HK-2 (cell line): ENCODE measurements around the gene PHACTR2.
"Not testable (repeated sequence)": the region's sequence is repeated elsewhere in the genome, so short reads cannot be mapped to it uniquely, and the experiment has no call there.

Experiments used
- DNase-seq: peaks from one replicate; pipeline ENCODE4 v3.0.0-alpha.2; 2018; ENCODE audit not compliant: unreplicated experiment

The PHACTR2 gene

DNA sequence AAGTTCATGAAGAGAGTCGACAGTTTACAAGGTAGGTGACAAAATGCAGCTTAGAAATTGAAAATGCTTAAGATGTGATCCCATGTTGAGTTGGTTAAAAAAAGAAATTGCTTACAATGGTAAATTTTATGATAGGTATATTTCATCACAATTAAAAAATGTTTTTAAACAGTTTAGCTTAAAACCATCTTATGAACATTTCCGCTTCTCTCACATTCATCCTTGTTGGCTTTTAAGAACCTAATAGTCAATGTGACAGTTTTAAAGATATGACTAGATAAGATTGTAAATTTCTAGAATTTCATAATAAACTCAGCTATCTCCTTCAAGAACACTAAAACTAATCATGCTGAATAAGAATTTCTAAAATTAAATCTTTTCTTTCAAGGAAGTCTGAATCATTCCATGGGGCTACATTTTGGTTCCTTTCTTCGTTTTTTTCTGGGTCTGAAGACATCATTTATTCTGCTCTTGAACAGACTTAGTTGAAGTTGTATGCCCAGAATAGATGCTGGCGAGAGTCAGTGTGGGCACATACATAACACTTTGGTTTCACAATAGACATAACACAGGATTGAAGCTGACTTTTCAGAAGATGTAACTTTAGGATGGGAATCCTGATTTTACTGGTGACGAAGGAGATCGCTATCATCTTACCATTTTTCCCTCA is 129.5 kb downstream of the PHACTR2 start:
- no peak for DNase-seq

DNA sequence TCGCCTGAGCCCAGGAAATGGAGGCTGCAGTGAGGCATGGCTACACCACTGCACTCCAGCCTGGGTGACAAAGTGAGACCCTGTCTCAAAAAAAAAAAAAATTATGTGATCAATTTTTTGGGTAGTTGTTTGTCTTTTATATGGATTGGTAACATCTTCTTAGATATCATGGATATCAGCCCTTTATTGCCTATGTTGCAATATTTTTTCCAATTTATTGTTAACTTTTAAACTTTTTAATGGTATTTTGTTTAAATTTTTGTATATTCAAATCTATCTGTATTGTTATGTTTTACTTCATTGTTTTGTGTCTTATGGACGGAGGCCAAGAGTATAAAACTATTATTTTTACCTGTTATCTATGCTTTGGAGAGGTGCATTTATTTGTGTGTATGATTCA is 133.0 kb downstream of the PHACTR2 start:
- no peak for DNase-seq

DNA sequence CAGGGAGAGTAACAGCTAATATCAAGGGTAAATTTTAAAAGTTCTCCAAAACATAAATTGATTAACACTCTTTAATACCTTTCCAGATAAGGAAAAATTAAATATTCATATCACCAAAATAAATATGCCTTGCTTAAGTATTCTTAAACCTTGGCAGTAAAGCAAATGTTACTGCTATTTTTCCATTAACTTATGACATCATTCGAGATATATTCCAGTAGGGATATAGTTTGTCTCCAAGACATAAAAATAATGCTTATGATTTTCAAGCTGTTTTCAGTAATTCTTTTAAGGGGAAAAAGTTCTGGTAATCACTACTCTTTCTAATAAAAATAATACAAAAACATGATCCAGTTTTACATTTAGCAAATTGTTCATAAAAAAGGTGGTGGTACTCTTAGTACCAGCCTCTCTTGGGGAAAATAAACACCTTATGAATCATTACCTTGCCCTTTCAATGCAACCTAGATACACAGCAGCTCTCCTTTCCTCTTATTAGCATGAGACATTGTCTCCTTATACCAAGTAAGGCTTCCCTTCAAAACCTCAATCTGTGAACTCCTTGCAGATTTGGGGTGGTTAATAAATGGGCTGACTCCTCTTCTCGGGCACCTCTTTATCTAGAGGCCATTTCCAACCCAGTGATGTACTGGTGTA is 133.9 kb downstream of the PHACTR2 start:
- no peak for DNase-seq

DNA sequence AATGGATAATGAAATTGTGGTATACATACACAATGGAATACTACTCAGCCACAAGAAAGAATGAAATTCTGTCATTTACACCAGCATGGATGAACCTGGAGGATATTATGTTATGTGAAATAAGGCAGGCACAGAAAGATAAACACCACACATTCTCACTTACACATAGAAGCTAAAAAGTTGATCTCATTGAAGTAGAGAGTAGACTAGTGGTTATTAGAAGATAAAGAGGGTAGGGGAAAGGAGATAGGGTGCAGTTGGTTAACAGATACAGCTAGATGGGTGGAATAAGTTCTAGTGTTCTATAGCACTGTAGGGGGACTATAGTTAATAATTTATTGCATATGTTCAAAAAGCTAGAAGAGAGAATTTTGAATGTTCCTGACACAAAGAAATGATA is 139.9 kb downstream of the PHACTR2 start:
- no peak for DNase-seq

DNA sequence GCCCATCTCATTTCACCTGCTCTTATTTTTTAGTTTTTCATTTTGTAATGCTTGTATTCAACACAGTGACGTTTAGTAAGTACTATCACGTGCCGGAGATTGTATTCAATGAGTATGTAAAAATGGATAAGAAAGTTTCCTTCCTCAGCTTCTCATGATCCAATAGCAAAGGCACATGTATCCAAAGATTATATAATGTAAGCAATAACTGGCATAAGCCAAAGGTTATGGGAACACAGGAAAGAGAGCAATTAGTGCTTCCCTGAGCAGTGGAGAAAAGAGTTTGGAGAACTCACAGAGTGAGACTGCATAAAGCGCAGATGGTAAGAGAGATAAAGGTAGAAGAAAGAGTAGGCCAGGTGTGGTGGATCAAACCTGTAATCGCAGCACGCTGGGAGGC is 143.6 kb downstream of the PHACTR2 start:
- no peak for DNase-seq

DNA sequence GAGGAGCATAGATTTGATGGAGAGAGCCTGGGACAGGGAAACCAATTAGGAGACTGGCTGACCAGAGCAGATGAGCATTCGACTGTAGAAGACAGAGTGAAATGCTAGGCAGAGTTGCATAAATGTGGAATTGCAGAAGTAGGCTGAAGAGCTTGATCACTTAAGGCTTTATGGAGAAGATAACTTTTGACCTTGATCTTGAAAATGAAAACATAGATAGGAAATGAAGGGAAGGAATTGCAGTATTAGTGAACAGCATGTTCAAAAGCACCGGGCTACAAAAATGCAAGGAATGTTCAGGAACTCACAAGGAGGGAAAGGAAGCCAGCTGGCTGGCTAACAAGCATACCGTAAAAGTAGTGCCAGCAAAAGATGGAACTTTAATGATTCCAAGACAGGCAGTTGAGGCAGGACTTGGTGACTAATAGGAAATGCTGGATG is 144.8 kb downstream of the PHACTR2 start:
- DNase-seq: no peak

DNA sequence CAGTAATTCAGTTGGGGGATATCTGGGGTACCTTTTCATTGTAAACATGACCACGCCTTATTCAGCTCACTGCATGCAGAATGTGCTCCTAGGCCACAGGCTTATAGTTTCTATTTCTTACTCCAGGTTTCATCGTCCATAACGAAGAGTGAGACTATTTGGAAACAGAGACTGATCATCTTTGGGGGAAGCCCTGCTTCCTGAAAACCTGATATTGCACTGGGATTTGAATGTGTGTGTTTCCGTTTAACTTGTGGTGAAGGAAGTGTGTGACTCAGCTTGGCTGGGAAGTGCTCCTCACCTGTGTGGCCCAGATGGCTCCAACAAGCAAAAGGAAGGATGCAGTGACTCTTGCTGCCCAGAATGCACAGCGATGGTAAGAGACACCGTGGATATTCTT is 145.8 kb downstream of the PHACTR2 start:
- no peak for DNase-seq

DNA sequence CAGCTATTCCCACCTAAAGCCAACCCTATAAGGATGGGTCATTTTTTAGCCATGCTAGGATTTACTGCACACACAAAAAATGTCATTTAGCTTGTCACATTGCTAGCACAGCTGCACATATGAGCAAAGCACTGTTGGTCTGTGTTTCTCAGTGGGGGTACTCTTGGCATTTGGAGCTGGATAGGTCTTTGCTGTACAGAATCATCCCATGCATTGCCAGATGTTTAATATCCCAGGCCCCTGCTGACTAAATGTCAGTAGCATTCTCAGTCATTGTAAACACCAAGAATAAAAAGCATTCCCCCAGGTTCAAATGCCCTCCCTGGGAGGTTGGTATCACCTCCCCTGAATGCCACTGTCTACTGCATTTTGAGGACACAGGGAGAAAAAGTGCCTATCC is 150.8 kb downstream of the PHACTR2 start:
- DNase-seq: no peak

DNA sequence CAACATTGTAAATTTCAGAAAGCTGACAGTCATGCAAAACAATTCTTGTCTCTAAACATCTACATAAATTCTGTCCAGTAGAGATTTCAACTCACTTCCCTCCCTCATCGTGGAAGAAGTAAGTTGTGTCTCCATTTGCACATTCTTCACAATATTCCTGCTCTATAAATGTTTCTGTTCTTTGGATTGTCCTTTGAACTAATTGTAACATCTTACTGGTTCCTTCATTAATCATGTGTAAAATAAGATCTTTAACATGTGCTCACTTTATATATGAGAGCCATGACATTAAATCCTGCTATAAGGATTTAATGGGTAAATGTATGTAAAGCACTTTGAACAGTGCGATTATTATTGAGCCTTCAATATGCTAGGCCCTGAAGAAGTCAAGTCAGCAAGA is 158.4 kb downstream of the PHACTR2 start:
- DNase-seq: no peak

DNA sequence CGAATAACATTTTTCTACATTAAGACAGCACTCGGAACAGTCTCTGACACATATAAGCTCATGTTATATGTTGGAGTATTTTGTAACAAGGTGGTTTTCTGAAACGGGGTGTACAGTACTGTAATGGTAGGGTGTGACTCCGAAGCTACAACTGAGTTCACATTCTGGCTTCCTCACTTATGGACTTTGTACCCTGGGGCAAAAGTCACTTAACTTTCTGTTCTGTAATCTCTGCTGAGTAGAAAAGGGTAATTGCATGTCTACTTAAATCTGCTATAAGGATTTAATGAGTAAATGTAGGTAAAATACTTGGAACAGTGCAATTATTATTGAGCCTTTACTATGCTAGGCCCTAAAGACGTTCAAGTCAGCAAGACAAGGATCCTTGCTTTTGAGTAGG is 160.6 kb downstream of the PHACTR2 start:
- DNase-seq: no peak

DNA sequence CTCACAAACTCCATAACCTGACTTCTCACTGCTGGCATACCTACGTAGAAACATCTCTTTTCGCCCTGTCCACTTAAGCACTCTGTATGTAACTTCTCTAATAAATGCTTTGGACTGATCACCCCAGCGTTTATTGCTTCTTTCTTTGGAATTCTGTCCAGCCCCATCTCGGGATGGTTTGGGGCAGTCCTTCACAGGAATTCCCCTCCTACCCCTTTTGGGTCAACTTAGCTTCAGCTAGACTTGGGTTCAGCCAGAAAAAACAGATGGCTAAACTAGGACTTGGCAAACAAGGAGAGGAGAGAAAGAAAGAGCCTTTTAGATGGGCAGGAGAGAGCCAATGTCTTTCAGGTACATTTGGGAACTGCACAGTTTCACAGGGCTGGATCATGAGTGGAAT is 161.4 kb downstream of the PHACTR2 start:
- no peak for DNase-seq

DNA sequence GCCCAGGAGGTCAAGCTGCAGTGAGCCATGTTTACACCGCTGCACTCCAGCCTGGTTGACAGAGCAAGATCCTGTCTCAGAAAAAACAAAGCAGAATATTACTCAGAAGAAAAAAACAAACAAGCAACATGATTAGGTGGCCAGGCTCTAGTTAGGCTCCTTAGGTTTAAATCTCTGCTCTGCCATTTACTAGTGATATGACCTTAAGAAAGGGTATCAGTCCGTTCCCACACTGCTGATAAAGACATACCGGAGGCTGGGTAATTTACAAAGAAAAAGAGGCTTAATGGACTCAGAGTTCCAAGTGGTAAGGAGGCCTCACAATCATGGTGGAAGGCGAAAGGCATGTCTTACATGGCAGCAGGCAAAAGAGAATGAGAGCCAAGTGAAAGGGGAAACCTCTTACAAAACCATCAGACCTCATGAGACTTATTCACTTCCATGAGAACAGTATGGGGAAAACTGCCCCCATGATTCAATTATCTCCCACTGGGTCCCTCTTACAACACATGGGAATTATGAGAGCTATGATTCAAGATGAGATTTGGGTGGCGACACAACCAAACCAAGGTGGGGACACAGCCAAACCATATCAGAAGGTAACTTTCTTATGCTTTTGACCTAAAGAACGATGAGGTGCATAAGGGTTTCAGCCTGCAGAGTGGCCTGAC is 163.0 kb downstream of the PHACTR2 start:
- no peak for DNase-seq

DNA sequence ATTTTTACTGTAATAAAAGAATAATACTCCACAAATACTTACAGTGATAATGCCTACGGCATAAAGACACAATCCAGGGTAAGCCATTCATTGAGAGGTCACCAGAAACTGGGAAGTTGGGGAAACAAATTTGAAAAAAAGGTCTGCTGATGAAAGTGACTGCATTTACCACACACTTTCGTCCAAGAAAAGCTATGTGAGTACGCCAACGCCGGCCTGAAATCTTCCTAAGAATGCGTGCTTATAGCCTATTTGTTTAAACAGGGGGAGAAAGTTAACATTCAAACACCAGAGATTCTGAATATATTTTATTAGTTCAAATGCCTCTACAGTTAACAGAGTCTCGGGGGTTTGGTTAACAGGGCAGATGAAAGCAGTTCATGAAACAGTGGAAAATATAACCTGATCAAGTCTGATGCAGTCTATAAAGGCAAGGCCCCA is 164.7 kb downstream of the PHACTR2 start:
- no peak for DNase-seq

DNA sequence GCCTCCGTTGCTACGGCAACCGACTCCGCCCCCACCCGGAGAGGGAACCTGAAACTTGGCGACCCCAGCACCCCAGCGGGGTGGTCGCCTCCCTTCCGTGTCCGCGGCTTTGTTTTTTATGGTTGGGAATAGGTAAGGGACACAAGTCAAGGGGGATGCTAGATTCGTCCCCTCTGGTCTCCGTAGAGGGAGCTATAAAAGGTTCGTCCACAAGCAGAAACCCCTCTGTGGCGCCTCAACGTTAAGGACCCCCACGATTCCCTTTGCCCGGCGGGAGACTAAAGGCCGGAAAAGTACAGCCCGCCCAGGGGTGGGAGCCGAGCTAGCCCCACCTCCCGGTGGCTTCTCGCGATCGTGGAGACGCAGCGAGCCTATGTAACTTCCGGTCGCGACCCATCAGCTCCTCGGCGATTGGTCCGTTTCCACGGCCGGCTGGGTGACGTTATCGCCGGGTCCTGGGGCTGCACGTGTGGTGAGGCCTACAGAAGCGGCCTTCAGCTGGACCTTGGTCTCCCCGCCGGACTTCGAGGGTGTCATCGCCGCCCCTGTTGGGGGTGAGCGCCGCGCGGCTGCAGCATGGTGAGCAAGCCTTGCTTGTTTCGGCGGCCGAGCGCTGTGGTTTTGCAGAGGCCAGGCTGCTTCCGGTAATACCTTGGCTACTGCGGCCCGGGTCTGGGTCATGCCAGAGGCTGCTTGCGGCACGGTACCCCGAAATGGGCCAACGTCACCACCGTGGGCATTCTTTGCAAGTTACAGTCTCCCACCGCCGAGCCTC is 165.3 kb downstream of the PHACTR2 start, which contains the start of gene LTV1:
LTV1 (plus strand) TSS at position 437 of the 775 bp plus-strand sequence; CDS start at position 577, 140 bp downstream.
- peak; percentile 95 for DNase-seq

DNA sequence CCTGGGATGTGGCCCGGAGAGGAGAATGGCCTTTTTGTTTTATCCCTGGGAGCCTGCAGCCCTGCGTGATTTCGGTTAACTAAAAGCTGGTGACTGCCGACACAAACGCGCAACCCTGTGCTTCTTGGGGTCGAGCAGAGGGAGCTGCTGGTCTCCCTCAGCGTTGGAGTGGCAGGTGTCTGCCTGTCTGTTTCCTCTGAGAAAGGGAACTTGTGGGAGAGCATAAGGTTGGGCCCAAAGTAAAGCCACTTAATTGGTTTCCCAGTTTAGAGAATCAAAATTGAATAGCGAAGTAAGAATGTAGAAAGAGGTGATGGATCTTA is 165.9 kb downstream of the PHACTR2 start:
- DNase-seq: no peak

DNA sequence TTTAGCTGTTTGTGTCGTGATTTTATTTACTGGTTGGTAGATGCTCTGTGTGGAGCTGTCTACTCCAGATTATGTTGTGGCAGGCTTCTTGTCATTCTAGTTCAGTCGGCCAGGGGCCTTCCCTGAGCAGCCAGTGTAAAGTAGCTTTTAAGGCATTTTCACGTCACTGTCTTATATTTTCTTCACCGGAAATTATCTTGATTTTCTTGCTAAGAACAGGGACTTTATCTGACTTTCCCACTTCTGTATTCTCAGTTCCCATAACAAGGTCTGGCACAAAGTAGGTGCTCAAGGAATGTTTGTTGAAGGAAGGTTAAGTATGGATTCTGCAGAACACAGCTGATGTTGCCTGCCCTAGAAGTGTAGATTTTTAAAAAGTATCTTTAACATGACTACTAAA is 166.2 kb downstream of the PHACTR2 start:
- no peak for DNase-seq

DNA sequence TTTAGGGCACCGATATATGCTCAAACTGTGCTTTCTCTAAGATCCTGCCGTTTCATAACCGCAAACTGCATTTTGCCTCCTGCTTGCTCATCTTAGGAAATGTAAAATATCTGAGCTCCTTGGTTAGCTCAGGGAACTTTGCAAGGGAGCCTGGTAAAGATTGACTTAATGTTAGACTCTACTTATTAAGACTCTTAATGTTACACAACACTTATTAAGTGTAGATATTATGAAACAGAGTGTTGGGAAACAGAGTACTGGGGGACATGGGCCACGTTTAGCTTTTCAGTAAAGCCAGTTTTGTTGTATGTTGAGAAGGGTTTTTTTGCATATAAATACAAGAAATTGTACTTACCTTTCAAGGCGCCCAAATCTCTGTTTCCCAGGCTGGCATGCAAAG is 167.3 kb downstream of the PHACTR2 start:
- no peak for DNase-seq

DNA sequence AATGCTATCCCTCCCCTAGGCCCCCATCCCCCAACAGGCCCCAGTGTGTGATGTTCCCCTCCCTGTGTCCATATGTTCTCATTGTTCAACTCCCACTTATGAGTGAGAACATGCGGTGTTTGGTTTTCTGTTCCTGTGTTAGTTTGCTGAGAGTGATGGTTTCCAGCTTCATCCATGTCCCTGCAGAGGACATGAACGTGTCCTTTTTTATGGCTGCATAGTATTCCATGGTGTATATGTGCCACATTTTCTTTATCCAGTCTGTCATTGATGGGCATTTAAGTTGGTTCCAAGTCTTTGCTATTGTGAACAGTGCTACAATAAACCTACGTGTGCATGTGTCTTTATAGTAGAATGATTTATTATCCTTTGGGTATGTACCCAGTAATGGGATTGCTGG is 173.9 kb downstream of the PHACTR2 start:
- DNase-seq: not testable (repeated sequence)

DNA sequence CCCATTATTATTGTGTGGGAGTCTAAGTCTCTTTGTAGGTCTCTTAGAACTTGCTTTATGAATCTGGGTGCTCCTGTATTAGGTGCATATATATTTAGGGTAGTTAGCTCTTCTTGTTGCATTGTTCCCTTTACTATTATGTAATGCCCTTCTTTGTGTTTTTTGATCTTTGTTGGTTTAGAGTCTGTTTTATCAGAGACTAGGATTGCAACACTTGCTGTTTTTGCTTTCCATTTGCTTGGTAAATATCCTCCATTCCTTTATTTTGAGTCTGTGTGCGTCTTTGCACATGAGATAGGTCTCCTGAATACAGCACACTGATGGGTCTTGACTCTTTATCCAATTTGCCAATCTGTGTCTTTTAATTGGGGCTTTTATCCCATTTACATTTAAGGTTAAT is 177.3 kb downstream of the PHACTR2 start:
- DNase-seq: not testable (repeated sequence)

DNA sequence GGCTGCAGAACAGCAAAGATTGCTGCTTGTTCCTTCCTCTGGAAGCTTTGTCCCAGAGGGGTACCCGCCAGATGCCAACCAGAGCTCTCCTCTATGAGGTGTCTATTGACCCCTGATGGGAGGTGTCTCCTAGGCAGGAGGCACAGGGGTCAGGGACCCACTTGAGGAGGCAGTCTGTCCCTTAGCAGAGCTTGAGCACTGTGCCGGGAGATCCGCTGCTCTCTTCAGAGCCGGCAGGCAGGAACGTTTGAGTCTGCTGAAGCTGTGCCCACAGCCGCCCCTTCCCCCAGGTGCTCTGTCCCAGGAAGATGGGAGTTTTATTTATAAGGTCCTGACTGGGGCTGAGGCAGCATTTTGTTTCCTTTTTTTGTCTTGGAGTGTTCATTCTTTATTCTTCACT is 179.0 kb downstream of the PHACTR2 start:
- DNase-seq: not testable (repeated sequence)

DNA sequence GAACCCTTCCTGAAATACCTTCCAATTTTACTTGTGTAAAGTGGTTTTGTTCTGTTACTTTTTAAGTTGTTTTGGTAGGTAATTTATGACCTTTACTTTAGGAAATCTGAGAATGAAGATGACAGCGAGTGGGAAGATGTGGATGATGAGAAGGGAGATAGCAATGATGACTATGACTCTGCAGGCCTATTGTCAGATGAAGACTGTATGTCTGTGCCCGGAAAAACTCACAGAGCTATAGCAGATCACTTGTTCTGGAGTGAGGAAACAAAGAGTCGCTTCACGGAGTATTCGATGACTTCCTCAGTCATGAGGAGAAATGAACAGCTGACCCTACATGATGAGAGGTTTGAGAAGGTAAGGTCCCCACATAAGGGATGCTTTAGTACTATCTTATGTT is 179.9 kb downstream of the PHACTR2 start:
- no peak for DNase-seq

DNA sequence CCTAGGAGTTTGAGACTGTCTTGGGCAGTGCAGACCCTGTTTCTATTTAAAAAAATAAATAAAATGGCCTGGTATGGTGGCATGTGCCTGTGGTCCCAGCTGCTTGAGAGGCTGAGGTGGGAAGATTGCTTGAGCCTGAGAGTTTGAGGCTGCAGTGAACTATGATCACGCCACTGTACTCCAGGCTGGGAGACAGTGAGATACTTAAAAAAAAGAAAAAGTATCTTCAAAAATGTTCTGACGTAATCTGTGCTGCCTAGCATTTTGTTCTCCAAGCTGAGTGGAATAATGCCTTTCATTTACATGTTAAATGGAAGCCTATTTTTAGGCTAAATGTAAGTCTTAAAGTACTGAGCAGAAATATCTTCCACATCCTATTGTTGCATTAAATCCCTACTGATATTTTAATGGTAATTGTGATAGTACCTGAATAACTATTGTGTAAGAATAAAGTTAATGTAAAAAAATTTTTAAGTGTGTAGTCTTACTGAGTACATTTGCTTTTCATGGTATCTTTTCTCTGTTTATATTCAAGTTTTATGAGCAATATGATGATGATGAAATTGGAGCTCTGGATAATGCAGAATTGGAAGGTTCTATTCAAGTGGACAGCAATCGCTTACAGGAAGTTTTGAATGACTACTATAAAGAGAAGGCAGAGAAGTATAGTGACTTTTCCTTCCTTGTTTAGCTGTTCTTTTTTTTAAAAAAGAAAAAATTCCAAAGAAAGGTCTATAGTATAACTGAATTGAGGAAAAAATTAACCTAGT is 182.3 kb downstream of the PHACTR2 start:
- DNase-seq: no peak
